Activated CD8-positive, alpha-beta T cell treated with anti-CD3 and anti-CD28 coated beads for 36 hours (primary cell): ENCODE results near the gene PKP1. TPM values are rescaled to one million over a fixed set of nuclear protein-coding genes. Genes with fewer than 3 reads are reported as not detected.

Experiments
- ATAC-seq: fragments of 200-7000 bp; cut with Tn5 transposase; one replicate; pipeline ENCODE4 v1.10.0; 2021; ENCODE audit warnings: mild to moderate bottlenecking, moderate library complexity
- CTCF ChIA-PET: fragments of 350-600 bp; sonication (Branson Sonifier 250); formaldehyde crosslinking; loops from one replicate; lab custom pipeline; 2021; ENCODE audit warnings: antibody characterized with exemption; lab: Charles Lee
- POLR2A ChIA-PET: fragments of 350-600 bp; sonication (Branson Sonifier 250); formaldehyde crosslinking; loops from one replicate; lab custom pipeline; 2021; ENCODE audit warnings: antibody characterized with exemption; lab: Charles Lee
- DNase-seq: peaks from one replicate; pipeline ENCODE4 v3.0.0-alpha.2; 2020
- H3K27ac Mint-ChIP-seq: one replicate; pipeline ENCODE4 v1.8.0; 2021; ENCODE audit warnings: mild to moderate bottlenecking, mixed read lengths
- H3K27me3 Mint-ChIP-seq: one replicate; pipeline ENCODE4 v1.8.0; 2021; ENCODE audit warnings: mixed read lengths
- H3K36me3 Mint-ChIP-seq: one replicate; pipeline ENCODE4 v1.8.0; 2021; ENCODE audit warnings: low read depth, mixed read lengths
- H3K4me1 Mint-ChIP-seq: one replicate; pipeline ENCODE4 v1.8.0; 2021; ENCODE audit warnings: low read depth, mixed read lengths
- H3K4me3 Mint-ChIP-seq: one replicate; pipeline ENCODE4 v1.8.0; 2021; ENCODE audit warnings: mild to moderate bottlenecking, moderate library complexity, mixed read lengths
- H3K9me3 Mint-ChIP-seq: one replicate; pipeline ENCODE4 v1.8.0; 2021; ENCODE audit warnings: mixed read lengths
- intact Hi-C: fragments of 100-400 bp; cut with micrococcal nuclease; formaldehyde crosslinking; loops from one replicate; pipeline ENCODE4 v1.10.0; 2022
- total RNA-seq, 2 experiments: library from RNA; stranded (reverse); gene quantifications; one replicate each; pipeline ENCODE4 v1.2.3, GENCODE V29; 2021
- TF ChIP-seq, protein P1 (sequence below): fragments of 200-600 bp; IDR thresholded peaks from one replicate; pipeline ENCODE4 v1.8.0; 2022; ENCODE audit warnings: antibody characterized with exemption, mild to moderate bottlenecking

Gene PKP1
- total RNA-seq, 2 experiments from 2014 or later: not detected

DNA sequence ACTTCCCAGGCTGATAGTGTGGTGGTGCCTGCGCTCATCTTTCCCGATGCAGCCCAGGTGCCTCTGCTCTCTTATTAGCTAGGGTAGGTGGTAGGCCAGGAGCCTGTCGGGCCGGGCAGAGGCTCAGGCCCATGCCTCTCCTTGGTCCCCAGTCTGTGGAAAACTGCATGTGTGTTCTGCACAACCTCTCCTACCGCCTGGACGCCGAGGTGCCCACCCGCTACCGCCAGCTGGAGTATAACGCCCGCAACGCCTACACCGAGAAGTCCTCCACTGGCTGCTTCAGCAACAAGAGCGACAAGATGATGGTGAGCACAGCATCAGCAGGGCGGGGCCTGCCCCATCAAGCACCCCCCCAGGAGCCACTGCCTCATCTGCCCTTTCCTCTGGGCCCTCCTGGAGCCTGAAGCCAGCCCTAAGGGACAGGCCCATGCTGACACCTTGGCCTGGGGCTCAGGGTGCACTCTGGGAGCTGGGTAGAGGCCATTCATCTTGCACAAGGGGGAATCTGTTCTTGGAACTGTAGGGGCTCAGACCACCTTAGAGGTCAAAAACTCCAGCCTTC lies 38.6 kb downstream of the PKP1 start:
- ChIA-PET POLR2A (no interaction called here), CTCF (no interaction called here)
- H3K4me3 Mint-ChIP-seq: no peak overlapping the region
- H3K36me3 Mint-ChIP-seq: no peaks in the 10 kb centered on the region
- no peaks in the 10 kb centered on the region for H3K9me3 Mint-ChIP-seq
- DNase-seq (no peak), ATAC-seq (no peak)
- no peaks in the 10 kb centered on the region for H3K27me3 Mint-ChIP-seq
- intact Hi-C loops: no loop called here
- no peaks in the 10 kb centered on the region for H3K4me1 Mint-ChIP-seq
- H3K27ac Mint-ChIP-seq: no peak overlapping the region
- TF ChIP-seq, protein P1, sequence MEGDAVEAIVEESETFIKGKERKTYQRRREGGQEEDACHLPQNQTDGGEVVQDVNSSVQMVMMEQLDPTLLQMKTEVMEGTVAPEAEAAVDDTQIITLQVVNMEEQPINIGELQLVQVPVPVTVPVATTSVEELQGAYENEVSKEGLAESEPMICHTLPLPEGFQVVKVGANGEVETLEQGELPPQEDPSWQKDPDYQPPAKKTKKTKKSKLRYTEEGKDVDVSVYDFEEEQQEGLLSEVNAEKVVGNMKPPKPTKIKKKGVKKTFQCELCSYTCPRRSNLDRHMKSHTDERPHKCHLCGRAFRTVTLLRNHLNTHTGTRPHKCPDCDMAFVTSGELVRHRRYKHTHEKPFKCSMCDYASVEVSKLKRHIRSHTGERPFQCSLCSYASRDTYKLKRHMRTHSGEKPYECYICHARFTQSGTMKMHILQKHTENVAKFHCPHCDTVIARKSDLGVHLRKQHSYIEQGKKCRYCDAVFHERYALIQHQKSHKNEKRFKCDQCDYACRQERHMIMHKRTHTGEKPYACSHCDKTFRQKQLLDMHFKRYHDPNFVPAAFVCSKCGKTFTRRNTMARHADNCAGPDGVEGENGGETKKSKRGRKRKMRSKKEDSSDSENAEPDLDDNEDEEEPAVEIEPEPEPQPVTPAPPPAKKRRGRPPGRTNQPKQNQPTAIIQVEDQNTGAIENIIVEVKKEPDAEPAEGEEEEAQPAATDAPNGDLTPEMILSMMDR: no peak

DNA sequence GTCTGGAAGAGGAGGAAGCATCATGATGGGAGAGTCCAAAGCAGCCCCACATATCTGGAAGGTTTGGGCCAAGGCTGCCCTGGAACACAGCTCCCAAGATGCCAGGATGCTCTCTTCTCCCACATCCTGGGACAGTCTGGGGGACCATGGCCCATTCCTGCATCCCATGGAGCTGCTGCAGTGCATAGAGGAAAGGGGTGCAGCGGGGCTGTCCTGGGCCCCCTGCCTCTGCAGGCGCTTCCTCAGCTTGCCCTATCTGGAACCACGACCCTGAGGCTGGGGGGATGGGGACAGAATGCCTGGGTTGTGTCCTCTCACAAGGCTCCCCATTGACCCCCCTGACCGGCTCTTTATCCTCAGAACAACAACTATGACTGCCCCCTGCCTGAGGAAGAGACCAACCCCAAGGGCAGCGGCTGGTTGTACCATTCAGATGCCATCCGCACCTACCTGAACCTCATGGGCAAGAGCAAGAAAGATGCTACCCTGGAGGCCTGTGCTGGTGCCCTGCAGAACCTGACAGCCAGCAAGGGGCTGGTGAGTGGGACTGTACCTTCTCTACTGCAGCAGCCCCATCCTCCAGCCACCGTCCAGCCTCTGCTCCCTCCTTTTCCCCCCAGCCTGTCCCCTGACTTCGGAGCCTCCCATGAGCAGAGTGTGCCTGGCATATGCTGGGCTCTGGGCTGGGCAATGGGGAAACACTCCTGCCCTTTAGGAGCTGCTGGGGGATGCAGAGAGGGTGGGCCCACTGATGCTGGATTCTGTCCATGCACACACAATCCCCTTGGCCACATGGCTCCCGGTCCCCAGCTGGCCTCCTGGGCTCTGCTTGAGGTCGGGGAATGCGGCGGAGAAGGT lies 39.6 kb downstream of the PKP1 start:
- intact Hi-C loops: no loop called here
- DNase-seq (no peak), ATAC-seq (no peak)
- Mint-ChIP-seq H3K4me3 (no peak overlapping the region), H3K4me1 (no peaks in the 10 kb centered on the region), H3K27me3 (no peaks in the 10 kb centered on the region), H3K27ac (no peak overlapping the region), H3K9me3 (no peaks in the 10 kb centered on the region), H3K36me3 (no peaks in the 10 kb centered on the region)
- POLR2A ChIA-PET: no interaction called here
- TF ChIP-seq, protein P1: no peak
- CTCF ChIA-PET: interaction anchor here (1.1 kb wide), 1 partner anchor 190 kb away, joined by 3 read pairs; no protein-coding TSS in a partner anchor

DNA sequence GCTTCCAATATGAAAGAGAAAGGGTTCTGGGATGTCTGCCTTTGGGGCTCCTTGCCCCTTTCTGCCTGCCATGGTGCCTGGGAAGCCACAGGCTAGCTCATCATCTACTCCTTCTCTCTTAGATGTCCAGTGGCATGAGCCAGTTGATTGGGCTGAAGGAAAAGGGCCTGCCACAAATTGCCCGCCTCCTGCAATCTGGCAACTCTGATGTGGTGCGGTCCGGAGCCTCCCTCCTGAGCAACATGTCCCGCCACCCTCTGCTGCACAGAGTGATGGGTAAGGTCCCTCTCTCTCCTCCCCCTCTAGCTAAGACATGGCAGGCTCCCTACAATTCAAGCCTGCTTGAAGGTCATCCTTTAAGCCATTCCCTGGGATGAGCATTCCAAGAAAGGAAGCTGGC lies 41.0 kb downstream of the PKP1 start:
- H3K4me1 Mint-ChIP-seq: no peaks in the 10 kb centered on the region
- H3K4me3 Mint-ChIP-seq: no peak overlapping the region
- no peak overlapping the region for H3K27ac Mint-ChIP-seq
- H3K27me3 Mint-ChIP-seq: no peaks in the 10 kb centered on the region
- TF ChIP-seq, protein P1: no peak
- no peak for DNase-seq
- no peaks in the 10 kb centered on the region for H3K9me3 Mint-ChIP-seq
- no peak for ATAC-seq
- CTCF ChIA-PET: interaction anchor here (1.1 kb wide), 1 partner anchor 469 kb away, joined by 3 read pairs; no protein-coding TSS in a partner anchor
- no peaks in the 10 kb centered on the region for H3K36me3 Mint-ChIP-seq
- POLR2A ChIA-PET: no interaction called here
- intact Hi-C loops: no loop called here

GRCh38 chr1:201324821-201325677 lies 41.7 kb downstream of the PKP1 start:
- no peaks in the 10 kb centered on the region for H3K9me3 Mint-ChIP-seq
- intact Hi-C loops: no loop called here
- no peaks in the 10 kb centered on the region for H3K27me3 Mint-ChIP-seq
- no peaks in the 10 kb centered on the region for H3K4me1 Mint-ChIP-seq
- ChIA-PET POLR2A (no interaction called here), CTCF (interaction anchor here (1.1 kb wide), 1 partner anchor 468 kb away, joined by 3 read pairs; no protein-coding TSS in a partner anchor)
- no peak overlapping the region for H3K4me3 Mint-ChIP-seq
- ATAC-seq: no peak
- no peak for DNase-seq
- no peak overlapping the region for H3K27ac Mint-ChIP-seq
- no peaks in the 10 kb centered on the region for H3K36me3 Mint-ChIP-seq
- TF ChIP-seq, protein P1: no peak
